Measurements from ENCODE around the gene GSG1L2.

GRCh38 chr17:9845306-9845705, 23.4 kb upstream of the GSG1L2 start:
- TF ChIP-seq SNAI2 (CRISPR knock-in tag; IDR thresholded peaks at IDR 0.05) (no peak), ZC3H10 (CRISPR knock-in tag; IDR thresholded peaks at IDR 0.05) (no peak), TOX (CRISPR knock-in tag; IDR thresholded peaks at IDR 0.05; ENCODE audit: borderline replicate concordance) (no peak)

Measured in SK-N-SH treated with all-trans-retinoic acid at 6 μM for 48 hours (cell line).